ENCODE results near the gene NFATC3. TPM values are rescaled to one million over a fixed set of nuclear protein-coding genes. Genes with fewer than 3 reads are reported as not detected.

The NFATC3 gene
- total RNA-seq, 1 donor from 2014 or later = 33.1 TPM

DNA sequence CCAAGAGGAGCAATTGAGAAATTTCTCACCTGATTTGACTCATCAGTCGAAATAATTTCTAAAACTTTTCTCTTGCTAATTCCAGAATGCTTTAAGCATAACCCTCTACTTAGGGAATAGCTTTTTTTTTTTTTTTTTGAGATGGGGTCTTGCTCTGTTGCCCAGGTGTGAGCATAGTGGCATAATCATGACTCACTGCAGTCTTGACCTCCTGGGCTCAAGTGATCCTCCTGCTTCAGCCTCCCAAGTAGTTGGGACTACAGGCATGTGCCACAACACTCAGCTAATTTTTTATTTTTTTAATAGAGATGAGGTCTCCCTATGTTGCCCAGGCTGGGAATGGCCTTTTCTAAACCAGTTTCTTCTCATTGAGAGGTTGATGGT is 13.7 kb upstream of the NFATC3 start:
- Mint-ChIP-seq H3K27me3 (ENCODE audit: unreplicated experiment) (peaks cover 8% of the 10 kb centered on the region), H3K4me1 (ENCODE audit: low read depth, unreplicated experiment) (peaks cover 30% of the 10 kb centered on the region), H3K4me3 (ENCODE audit: unreplicated experiment) (no peak overlapping the region), H3K9me3 (ENCODE audit: unreplicated experiment) (peaks cover 3% of the 10 kb centered on the region), H3K36me3 (ENCODE audit: unreplicated experiment) (no peaks in the 10 kb centered on the region), H3K27ac (ENCODE audit: unreplicated experiment) (no peak overlapping the region)
- TF ChIP-seq, protein P1, sequence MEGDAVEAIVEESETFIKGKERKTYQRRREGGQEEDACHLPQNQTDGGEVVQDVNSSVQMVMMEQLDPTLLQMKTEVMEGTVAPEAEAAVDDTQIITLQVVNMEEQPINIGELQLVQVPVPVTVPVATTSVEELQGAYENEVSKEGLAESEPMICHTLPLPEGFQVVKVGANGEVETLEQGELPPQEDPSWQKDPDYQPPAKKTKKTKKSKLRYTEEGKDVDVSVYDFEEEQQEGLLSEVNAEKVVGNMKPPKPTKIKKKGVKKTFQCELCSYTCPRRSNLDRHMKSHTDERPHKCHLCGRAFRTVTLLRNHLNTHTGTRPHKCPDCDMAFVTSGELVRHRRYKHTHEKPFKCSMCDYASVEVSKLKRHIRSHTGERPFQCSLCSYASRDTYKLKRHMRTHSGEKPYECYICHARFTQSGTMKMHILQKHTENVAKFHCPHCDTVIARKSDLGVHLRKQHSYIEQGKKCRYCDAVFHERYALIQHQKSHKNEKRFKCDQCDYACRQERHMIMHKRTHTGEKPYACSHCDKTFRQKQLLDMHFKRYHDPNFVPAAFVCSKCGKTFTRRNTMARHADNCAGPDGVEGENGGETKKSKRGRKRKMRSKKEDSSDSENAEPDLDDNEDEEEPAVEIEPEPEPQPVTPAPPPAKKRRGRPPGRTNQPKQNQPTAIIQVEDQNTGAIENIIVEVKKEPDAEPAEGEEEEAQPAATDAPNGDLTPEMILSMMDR (IDR thresholded peaks at IDR 0.05; ENCODE audit: partially characterized antibody, unreplicated experiment) = no peak
- DNase-seq = no peak

DNA sequence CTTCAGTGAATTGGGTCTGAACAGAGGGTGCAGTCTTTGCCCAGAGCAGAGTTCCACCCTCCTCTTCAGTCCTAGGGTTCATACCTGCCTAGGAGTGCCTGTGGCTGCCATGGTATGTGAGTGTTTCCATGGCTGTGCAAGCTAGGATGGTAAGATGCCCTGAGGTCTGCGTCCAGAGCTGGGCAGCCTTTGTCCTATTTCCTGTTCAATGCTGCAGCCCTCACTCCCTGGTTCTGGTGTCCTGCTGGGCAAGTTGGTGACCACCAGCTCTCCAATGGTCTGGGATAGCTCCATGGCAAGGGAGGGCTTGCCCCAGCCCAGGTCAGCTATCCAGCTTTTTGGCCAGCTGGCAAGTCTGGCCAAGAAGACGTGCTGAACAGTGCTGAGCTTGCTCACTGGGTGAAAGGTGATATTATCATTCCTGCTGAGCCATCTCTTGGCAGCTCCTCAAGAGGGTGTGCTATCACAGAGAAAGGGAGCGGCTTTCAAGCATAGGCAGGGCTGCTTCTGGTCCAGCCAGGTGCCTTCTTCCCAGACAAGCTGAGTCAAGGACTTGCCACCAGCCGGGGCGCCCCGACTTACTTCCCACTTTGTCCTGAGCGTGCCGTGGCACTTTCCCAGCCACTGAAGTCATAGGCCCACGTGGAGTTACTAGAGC is 13.0 kb upstream of the NFATC3 start:
- Mint-ChIP-seq H3K27me3 (ENCODE audit: unreplicated experiment) (peaks cover 8% of the 10 kb centered on the region), H3K27ac (ENCODE audit: unreplicated experiment) (no peak overlapping the region), H3K4me3 (ENCODE audit: unreplicated experiment) (no peak overlapping the region), H3K4me1 (ENCODE audit: low read depth, unreplicated experiment) (peaks cover 30% of the 10 kb centered on the region), H3K9me3 (ENCODE audit: unreplicated experiment) (peaks cover 3% of the 10 kb centered on the region), H3K36me3 (ENCODE audit: unreplicated experiment) (no peaks in the 10 kb centered on the region)
- TF ChIP-seq, protein P1 (IDR thresholded peaks at IDR 0.05; ENCODE audit: partially characterized antibody, unreplicated experiment) = no peak
- DNase-seq = no peak

DNA sequence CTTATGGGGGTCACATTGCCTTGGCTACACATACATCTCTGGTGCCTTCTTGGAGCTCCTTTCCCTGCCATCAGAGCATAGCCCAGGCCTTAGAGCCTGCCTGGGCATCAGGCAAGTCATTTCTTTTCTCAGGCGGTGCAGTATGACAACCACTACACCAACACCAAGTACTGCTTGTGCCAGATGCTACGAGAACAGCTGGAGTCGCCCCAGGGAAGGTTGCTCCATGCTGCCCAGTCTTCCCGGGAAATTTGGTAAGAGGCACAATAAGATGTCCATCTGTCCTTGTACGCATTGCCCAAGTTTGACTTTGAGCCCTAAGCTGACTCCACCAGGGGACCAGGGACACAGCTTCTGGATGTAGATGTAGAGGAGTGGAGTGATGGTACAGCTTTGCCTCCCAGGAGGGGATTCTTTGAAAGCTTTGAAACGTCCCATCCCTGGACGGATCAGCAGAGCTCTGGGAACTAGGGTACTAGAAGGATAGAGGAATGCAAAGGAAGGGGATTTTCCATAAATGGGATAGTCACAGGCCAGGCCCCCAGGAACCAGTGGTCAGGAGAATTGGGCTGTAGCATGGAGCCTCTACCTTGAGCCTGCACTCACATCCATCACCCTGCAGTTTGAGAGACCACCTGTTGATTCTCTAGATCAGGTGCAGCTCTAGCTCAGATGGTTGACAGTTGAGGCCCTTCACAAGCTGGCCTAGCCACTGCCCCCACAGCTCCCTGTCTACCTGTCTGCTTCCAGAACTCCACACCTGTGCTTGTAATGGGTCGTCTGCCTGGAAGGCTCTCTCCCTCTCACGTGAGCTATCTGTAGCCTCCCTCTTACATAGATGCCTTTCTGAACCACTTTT is 11.0 kb upstream of the NFATC3 start:
- TF ChIP-seq, protein P1 (IDR thresholded peaks at IDR 0.05; ENCODE audit: partially characterized antibody, unreplicated experiment) = no peak
- no peak overlapping the region for H3K27ac Mint-ChIP-seq (ENCODE audit: unreplicated experiment)
- no peak for DNase-seq

DNA sequence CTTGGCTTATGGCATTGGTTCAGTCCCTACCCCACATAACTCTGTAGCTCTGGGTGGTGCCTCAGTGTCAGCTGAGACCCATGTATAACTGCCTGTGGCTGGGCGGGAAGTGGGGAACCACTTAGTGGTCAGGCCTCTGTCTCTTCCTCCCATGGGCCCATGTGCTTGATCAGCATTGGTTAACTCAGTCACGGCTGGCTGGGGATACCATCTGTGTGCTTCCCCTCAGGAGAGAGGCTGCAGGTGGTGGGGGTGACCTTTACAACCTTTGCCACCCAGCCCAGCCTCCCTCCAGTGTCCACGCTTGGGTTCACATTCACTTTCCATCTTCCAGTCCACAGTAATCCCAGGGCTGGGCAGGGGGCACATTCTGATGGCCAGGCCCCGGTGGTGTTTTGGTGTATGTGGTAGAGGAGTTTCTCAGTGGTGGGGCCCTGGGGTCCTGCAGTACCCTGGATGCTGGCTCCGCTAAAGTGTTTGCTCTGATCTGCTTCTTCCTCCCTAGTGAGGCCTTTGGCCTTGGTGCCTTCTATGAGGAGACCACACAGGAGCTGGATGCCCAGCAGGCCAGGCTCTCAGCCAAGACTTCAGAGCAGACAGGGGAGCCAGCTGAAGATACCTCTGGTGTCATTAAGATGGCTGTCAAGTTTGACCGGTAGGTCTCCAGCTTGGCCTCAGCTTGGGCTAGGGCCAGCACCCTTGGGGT is 10.2 kb upstream of the NFATC3 start:
- DNase-seq = peak; percentile 27
- no peak overlapping the region for H3K27ac Mint-ChIP-seq (ENCODE audit: unreplicated experiment)
- no peaks in the 10 kb centered on the region for H3K36me3 Mint-ChIP-seq (ENCODE audit: unreplicated experiment)
- peak overlapping the region; percentile 49 for H3K4me3 Mint-ChIP-seq (ENCODE audit: unreplicated experiment)
- TF ChIP-seq, protein P1 (IDR thresholded peaks at IDR 0.05; ENCODE audit: partially characterized antibody, unreplicated experiment) = no peak
- H3K27me3 Mint-ChIP-seq (ENCODE audit: unreplicated experiment) = peaks cover 6% of the 10 kb centered on the region
- peaks cover 23% of the 10 kb centered on the region for H3K4me1 Mint-ChIP-seq (ENCODE audit: low read depth, unreplicated experiment)
- peaks cover 2% of the 10 kb centered on the region for H3K9me3 Mint-ChIP-seq (ENCODE audit: unreplicated experiment)

More for the DNA sequence above, 11.0 kb upstream of the NFATC3 start:
- Mint-ChIP-seq H3K4me1 (ENCODE audit: low read depth, unreplicated experiment) (peaks cover 26% of the 10 kb centered on the region), H3K9me3 (ENCODE audit: unreplicated experiment) (peaks cover 2% of the 10 kb centered on the region), H3K27me3 (ENCODE audit: unreplicated experiment) (peaks cover 6% of the 10 kb centered on the region), H3K36me3 (ENCODE audit: unreplicated experiment) (no peaks in the 10 kb centered on the region), H3K4me3 (ENCODE audit: unreplicated experiment) (peak overlapping the region; percentile 49)
